Esophagus muscularis mucosa (tissue), 4 donors: ENCODE results near the gene FAM24B.

Experiments used
- CTCF ChIP-seq, 3 experiments: fragments of 200-600 bp in 2 of 3; fragments of 450-650 bp in 1 of 3; sonication (generic) in 2 of 3; IDR thresholded peaks; one replicate each; pipeline ENCODE4 v1.5.1; 2017 to 2019; ENCODE audit warnings: antibody characterized with exemption in 3 of 3, mild to moderate bottlenecking in 2 of 3, moderate library complexity in 1 of 3
- EP300 ChIP-seq: sonication (generic); formaldehyde crosslinking; IDR thresholded peaks from one replicate; pipeline ENCODE4 v1.6.1; 2017; ENCODE audit warnings: antibody characterized with exemption
- POLR2A ChIP-seq: fragments of 450-650 bp; IDR thresholded peaks from one replicate; pipeline ENCODE4 v1.6.1; 2017; ENCODE audit warnings: antibody characterized with exemption, moderate library complexity, mild to moderate bottlenecking, low read depth

DNA sequence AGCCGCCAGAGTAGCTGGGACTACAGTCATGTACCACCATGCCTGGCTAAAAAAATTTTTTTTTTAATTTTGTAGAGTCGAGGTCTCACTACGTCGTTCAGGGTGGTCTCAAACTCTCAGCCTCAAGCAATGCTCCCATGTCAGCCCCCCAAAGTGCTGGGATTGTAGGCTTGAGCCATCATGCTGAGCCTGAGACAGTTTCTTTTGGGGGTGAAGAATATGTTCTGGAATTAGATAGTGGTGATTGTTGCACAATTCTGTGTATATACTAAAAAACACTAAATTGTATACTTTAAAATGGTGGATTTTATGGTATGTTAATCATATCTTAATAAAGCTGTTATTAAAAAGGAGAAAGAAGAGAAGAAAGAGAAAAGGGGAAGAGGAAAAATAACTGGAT, 35.2 kb downstream of the FAM24B start:
- TF ChIP-seq CTCF (IDR thresholded peaks at IDR 0.05), result no peak
- no peak for TF ChIP-seq EP300
- no peak for TF ChIP-seq POLR2A
